ENCODE results near the gene CHST12. TPM values are rescaled to one million over a fixed set of nuclear protein-coding genes. Genes with fewer than 3 reads are reported as not detected.
A peak's percentile ranks its signal among the peaks of the same experiment; 100 is the strongest.

The CHST12 gene
- total and polyA plus RNA-seq, 2 of the 4 experiments (the other 2 are of a cell fraction): 3.8 to 27.0 TPM

DNA sequence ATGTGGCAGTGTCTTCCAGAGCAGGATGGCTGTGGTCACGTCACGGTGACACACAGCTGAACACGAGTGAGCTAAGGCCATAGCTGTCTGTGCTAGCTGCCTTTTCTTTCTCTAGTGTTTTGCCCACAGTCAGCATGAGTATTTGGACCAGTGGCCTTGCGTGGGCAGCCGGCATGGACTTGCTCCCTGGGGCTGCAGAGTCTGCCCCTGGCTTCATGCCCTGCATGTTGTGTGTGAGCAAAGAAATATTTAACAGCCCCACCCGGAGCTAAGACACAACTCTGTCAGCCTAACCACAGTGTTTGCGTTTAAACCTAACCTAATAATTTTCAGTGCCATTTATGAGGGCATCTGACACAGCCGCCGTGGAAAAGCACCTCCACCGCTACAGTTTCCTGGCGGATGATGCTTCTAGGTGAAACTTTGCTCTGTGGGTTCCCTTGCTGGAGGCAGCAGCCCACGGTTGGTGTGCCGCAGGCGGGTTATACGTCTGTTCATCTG, 14.6 kb downstream of the CHST12 start:
- Histone ChIP-seq H3K14ac (replicated peaks; ENCODE audit: low read depth, low read length) (no peak overlapping the region), H3K9ac (ENCODE audit: low read depth, low read length) (no peak overlapping the region), H3K4me1 (ENCODE audit: control insufficient read depth, insufficient read depth, low read length) (peaks cover 6% of the 10 kb centered on the region), H3K4me2 (ENCODE audit: low read depth, low read length) (no peak overlapping the region), H4K8ac (ENCODE audit: low read depth in 2 of 2, low read length in 2 of 2) (no peak overlapping the region), H2BK120ac (ENCODE audit: low read depth, low read length) (no peak overlapping the region), H3K9me1 (ENCODE audit: insufficient read depth, low read length) (peaks cover 6% of the 10 kb centered on the region; the same call in 1 of the 2 replicates), H3K23ac (ENCODE audit: low read depth, low read length) (no peak overlapping the region), H3K27me3 (ENCODE audit: control insufficient read depth, insufficient read depth, low read length) (no peaks in the 10 kb centered on the region), H4K20me1 (ENCODE audit: insufficient read depth, low read length) (peaks cover 15% of the 10 kb centered on the region), H2AK9ac (replicated peaks; ENCODE audit: low read depth, low read length, poor library complexity) (no peak overlapping the region), H3K27ac (ENCODE audit: insufficient read depth, low read length) (no peak overlapping the region), H3K4ac (ENCODE audit: low read depth, low read length) (no peak overlapping the region), H2BK15ac (ENCODE audit: low read depth, low read length) (no peak overlapping the region), H2BK5ac (ENCODE audit: low read depth, low read length, poor library complexity, severe bottlenecking) (no peak overlapping the region), H3K9me3 (ENCODE audit: control insufficient read depth, insufficient read depth, low read length) (no peaks in the 10 kb centered on the region), H4K91ac (ENCODE audit: insufficient read depth, low read depth, low read length) (no peak overlapping the region), H3K56ac (ENCODE audit: extremely low read depth, insufficient read depth, low read length) (no peak overlapping the region), H3K79me1 (ENCODE audit: low read depth in 1 of 2, low read length in 2 of 2) (peaks cover 26 to 29% of the 10 kb centered on the region in 2 experiments), H4K5ac (ENCODE audit: low read depth, low read length) (no peak overlapping the region), H2BK20ac (ENCODE audit: low read depth, low read length) (no peak overlapping the region), H3K4me3 (ENCODE audit: insufficient read depth, low read depth, low read length) (no peak overlapping the region), H2AK5ac (ENCODE audit: low read depth, low read length) (no peak overlapping the region), H3K36me3 (ENCODE audit: control insufficient read depth, insufficient read depth, low read length) (no peaks in the 10 kb centered on the region), H3K18ac (ENCODE audit: low read depth, low read length) (no peak overlapping the region), H2AFZ (replicated peaks; ENCODE audit: low read length, poor library complexity) (no peak overlapping the region)
- BruUV-seq (replicated peaks): no TSS peak
- POLR2A ChIA-PET (ENCODE audit: unreplicated experiment): no interaction called here
- no peak for TF ChIP-seq RCOR1 (IDR thresholded peaks at IDR 0.05; ENCODE audit: insufficient replicate concordance, low read length)
- TF ChIP-seq CHD1 (IDR thresholded peaks at IDR 0.05; ENCODE audit: low read depth, low read length): no peak
- no peak for TF ChIP-seq FOS (IDR thresholded peaks at IDR 0.05; ENCODE audit: low read depth, low read length)
- TF ChIP-seq NFE2L2 (IDR thresholded peaks at IDR 0.05; ENCODE audit: low read depth, low read length): no peak
- no peak for TF ChIP-seq CEBPB (IDR thresholded peaks at IDR 0.05; ENCODE audit: low read depth, low read length)
- TF ChIP-seq MAFK (IDR thresholded peaks at IDR 0.05; ENCODE audit: low read depth, low read length): no peak
- TF ChIP-seq BHLHE40 (IDR thresholded peaks at IDR 0.05; ENCODE audit: low read depth, low read length): no peak
- TF ChIP-seq, protein P1, sequence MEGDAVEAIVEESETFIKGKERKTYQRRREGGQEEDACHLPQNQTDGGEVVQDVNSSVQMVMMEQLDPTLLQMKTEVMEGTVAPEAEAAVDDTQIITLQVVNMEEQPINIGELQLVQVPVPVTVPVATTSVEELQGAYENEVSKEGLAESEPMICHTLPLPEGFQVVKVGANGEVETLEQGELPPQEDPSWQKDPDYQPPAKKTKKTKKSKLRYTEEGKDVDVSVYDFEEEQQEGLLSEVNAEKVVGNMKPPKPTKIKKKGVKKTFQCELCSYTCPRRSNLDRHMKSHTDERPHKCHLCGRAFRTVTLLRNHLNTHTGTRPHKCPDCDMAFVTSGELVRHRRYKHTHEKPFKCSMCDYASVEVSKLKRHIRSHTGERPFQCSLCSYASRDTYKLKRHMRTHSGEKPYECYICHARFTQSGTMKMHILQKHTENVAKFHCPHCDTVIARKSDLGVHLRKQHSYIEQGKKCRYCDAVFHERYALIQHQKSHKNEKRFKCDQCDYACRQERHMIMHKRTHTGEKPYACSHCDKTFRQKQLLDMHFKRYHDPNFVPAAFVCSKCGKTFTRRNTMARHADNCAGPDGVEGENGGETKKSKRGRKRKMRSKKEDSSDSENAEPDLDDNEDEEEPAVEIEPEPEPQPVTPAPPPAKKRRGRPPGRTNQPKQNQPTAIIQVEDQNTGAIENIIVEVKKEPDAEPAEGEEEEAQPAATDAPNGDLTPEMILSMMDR (conservative IDR thresholded peaks at IDR 0.05; ENCODE audit: low read depth, low read length): no peak
- TF ChIP-seq SMC3 (IDR thresholded peaks at IDR 0.05; ENCODE audit: low read depth, low read length): no peak
- TF ChIP-seq POLR2A (IDR thresholded peaks at IDR 0.05; ENCODE audit: low read depth, low read length): no peak
- TF ChIP-seq MXI1 (IDR thresholded peaks at IDR 0.05; ENCODE audit: borderline replicate concordance, low read depth, low read length): no peak
- TF ChIP-seq MAZ (IDR thresholded peaks at IDR 0.05; ENCODE audit: borderline replicate concordance, low read depth, low read length): no peak
- TF ChIP-seq, protein P2, sequence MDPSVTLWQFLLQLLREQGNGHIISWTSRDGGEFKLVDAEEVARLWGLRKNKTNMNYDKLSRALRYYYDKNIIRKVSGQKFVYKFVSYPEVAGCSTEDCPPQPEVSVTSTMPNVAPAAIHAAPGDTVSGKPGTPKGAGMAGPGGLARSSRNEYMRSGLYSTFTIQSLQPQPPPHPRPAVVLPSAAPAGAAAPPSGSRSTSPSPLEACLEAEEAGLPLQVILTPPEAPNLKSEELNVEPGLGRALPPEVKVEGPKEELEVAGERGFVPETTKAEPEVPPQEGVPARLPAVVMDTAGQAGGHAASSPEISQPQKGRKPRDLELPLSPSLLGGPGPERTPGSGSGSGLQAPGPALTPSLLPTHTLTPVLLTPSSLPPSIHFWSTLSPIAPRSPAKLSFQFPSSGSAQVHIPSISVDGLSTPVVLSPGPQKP (IDR thresholded peaks at IDR 0.05; ENCODE audit: borderline replicate concordance, low read depth, low read length): no peak
- intact Hi-C loops (cut with micrococcal nuclease) (no loop called here), in situ Hi-C loops (cut with MboI; ENCODE audit: low sequenced_read_pairs) (no loop called here), dilution Hi-C loops (cut with HindIII; ENCODE audit: low sequenced_read_pairs, unreplicated experiment) (no loop called here)
- DNase-seq: peak; percentile 36
- CTCF ChIA-PET: no interaction called here
- ATAC-seq (ENCODE audit: low read depth): peak; percentile 83
- WGBS, 2 experiments (ENCODE audit: extremely low coverage in 2 of 2, insufficient read length in 1 of 2): 83% methylated on average over 3 of the region's 15 CpGs; no CpG with 5 or more reads in 1 of the 2 experiments

Data from IMR-90 (cell line).